K562 (cell line): Measurements from ENCODE around the gene CLDN7. TPM values are rescaled to one million over a fixed set of nuclear protein-coding genes. Genes with fewer than 3 reads are reported as not detected.

Experiments used
- ADNP ChIP-seq: fragments of 200-800 bp; sonication (Bioruptor generic); IDR thresholded peaks from 2 replicates; pipeline ENCODE4 v1.6.1; 2016; ENCODE audit warnings: missing genetic modification characterization, missing compliant biosample characterization
- ASH1L ChIP-seq: fragments of 450-650 bp; IDR thresholded peaks from 2 replicates; pipeline ENCODE4 v1.6.1; 2018; ENCODE audit warnings: borderline replicate concordance, mild to moderate bottlenecking, low read depth; ENCODE audit not compliant: partially characterized antibody
- CCNT2 ChIP-seq: IDR thresholded peaks from 2 replicates; pipeline ENCODE4 v1.6.1; 2011; ENCODE audit warnings: borderline replicate concordance, low read depth, mild to moderate bottlenecking, moderate library complexity, mixed read lengths, low read length; ENCODE audit not compliant: insufficient read length; ENCODE audit errors: extremely low read depth
- EGR1 ChIP-seq: fragments of 450-650 bp; conservative IDR thresholded peaks from 2 replicates; pipeline ENCODE4 v1.6.1; 2017; ENCODE audit warnings: mild to moderate bottlenecking
- ELF4 ChIP-seq: fragments of 450-650 bp; formaldehyde crosslinking; IDR thresholded peaks from 2 replicates; pipeline ENCODE4 v1.4.0; 2022; ENCODE audit warnings: missing genetic modification characterization
- HIVEP1 ChIP-seq: fragments of 250-450 bp; sonication (Bioruptor Pico); IDR thresholded peaks from 2 replicates; pipeline ENCODE4 v1.4.0; 2020; ENCODE audit warnings: mild to moderate bottlenecking
- HLTF ChIP-seq: fragments of 450-650 bp; IDR thresholded peaks from 2 replicates; pipeline ENCODE4 v1.6.1; 2016
- IFI16 ChIP-seq: fragments of 250-450 bp; sonication (Bioruptor Pico); IDR thresholded peaks from 2 replicates; pipeline ENCODE4 v2.1.2; 2022; ENCODE audit warnings: mild to moderate bottlenecking, inconsistent platforms
- JUNB ChIP-seq: fragments of 450-650 bp; formaldehyde crosslinking; conservative IDR thresholded peaks from 2 replicates; pipeline ENCODE4 v1.4.0; 2020; ENCODE audit warnings: mild to moderate bottlenecking
- KAT2B ChIP-seq: IDR thresholded peaks from one replicate; pipeline ENCODE4 v1.6.1; 2012; ENCODE audit warnings: low read depth, mild to moderate bottlenecking, control low read depth, inconsistent platforms, low read length, moderate library complexity
- KDM4B ChIP-seq, 2 experiments: fragments of 450-650 bp in 1 of 2; sonication (generic) in 1 of 2; IDR thresholded peaks; 2 replicates each; pipeline ENCODE4 v1.6.1; 2016 to 2017; ENCODE audit warnings: borderline replicate concordance in 2 of 2, antibody characterized with exemption in 1 of 2, low read depth in 1 of 2, mild to moderate bottlenecking in 1 of 2
- NFXL1 ChIP-seq: fragments of 450-650 bp; formaldehyde crosslinking; IDR thresholded peaks from 2 replicates; pipeline ENCODE4 v1.4.0; 2021; ENCODE audit warnings: mild to moderate bottlenecking
- NFYB ChIP-seq: IDR thresholded peaks from 2 replicates; pipeline ENCODE4 v1.6.1; 2011; ENCODE audit warnings: mild to moderate bottlenecking, moderate library complexity; ENCODE audit not compliant: insufficient read length; ENCODE audit errors: extremely low read depth
- RNF219 ChIP-seq: fragments of 250-450 bp; sonication (Bioruptor Pico); IDR thresholded peaks from 2 replicates; pipeline ENCODE4 v1.5.0; 2022; ENCODE audit warnings: mild to moderate bottlenecking
- SAFB ChIP-seq: fragments of 200-400 bp; formaldehyde crosslinking; IDR thresholded peaks from 2 replicates; pipeline ENCODE4 v1.6.1; 2017; ENCODE audit warnings: low read depth, low read length, borderline replicate concordance
- SLC30A9 ChIP-seq: fragments of 250-450 bp; sonication (Bioruptor Pico); IDR thresholded peaks from 2 replicates; pipeline ENCODE4 v1.8.0; 2022; ENCODE audit warnings: mild to moderate bottlenecking, moderate library complexity
- SREBF1 ChIP-seq: fragments of 150-350 bp; IDR thresholded peaks from 2 replicates; pipeline ENCODE4 v1.6.1; 2014; ENCODE audit warnings: antibody characterized with exemption, low read depth, low read length, borderline replicate concordance
- SRSF7 ChIP-seq: fragments of 200-400 bp; formaldehyde crosslinking; optimal IDR thresholded peaks from 2 replicates; pipeline ENCODE3; 2017; ENCODE audit warnings: mild to moderate bottlenecking, low read depth, low read length
- TCF3 ChIP-seq: sonication (generic); formaldehyde crosslinking; IDR thresholded peaks from 2 replicates; pipeline ENCODE4 v1.4.0; 2020; ENCODE audit warnings: mild to moderate bottlenecking, missing genetic modification reagents
- ZNF146 ChIP-seq: IDR thresholded peaks from one replicate; pipeline ENCODE4 v1.6.1; 2018; ENCODE audit warnings: missing compliant biosample characterization; ENCODE audit not compliant: unreplicated experiment
- ZNF583 ChIP-seq: fragments of 250-450 bp; sonication (Bioruptor Pico); IDR thresholded peaks from 2 replicates; pipeline ENCODE4 v1.4.0; 2020
- ZNF780A ChIP-seq: fragments of 250-450 bp; sonication (Bioruptor Pico); IDR thresholded peaks from 2 replicates; pipeline ENCODE4 v1.5.0; 2021; ENCODE audit warnings: mild to moderate bottlenecking
- polyA plus RNA-seq, 8 experiments: library from polyadenylated mRNA; depleted of rRNA in 4 of 8; stranded (reverse) in 5 of 8; unstranded in 3 of 8; fragments of >200 nt; fragmentation: Nextera tagmentation in 2 of 8; fragmentation: Illumina TruSeq in 1 of 8; extraction: Ambion mirVana in 2 of 8; extraction: Trizol in 1 of 8; gene quantifications; 2 replicates each; pipeline versions ENCODE4 v1.2.1 to v1.2.3, GENCODE V29; 2011 to 2014; ENCODE audit warnings: inconsistent platforms in 1 of 8, missing spikeins in 1 of 8
- total RNA-seq, 7 experiments: library from RNA; depleted of rRNA in 6 of 7; stranded (reverse); fragments of >200 nt in 6 of 7; fragmentation: Illumina TruSeq in 2 of 7; extraction: Trizol in 2 of 7; gene quantifications; 2 replicates each; pipeline versions ENCODE4 v1.2.1 to v1.2.3, GENCODE V29; 2011 to 2021; ENCODE audit warnings: low replicate concordance in 1 of 7
- TF ChIP-seq, protein P1 (sequence below), 3 experiments: fragments of 200-800 bp in 1 of 3; fragments of 250-450 bp in 1 of 3; fragments of 450-650 bp in 1 of 3; sonication (Bioruptor Pico) in 1 of 3; sonication (Bioruptor generic) in 1 of 3; formaldehyde crosslinking in 1 of 3; IDR thresholded peaks; 2 replicates each; pipeline versions ENCODE4 v1.6.1 to v1.8.0; 2016 to 2022; ENCODE audit warnings: mild to moderate bottlenecking in 2 of 3, missing genetic modification characterization in 2 of 3, missing compliant biosample characterization in 1 of 3, moderate library complexity in 1 of 3

Gene CLDN7
- total and polyA plus RNA-seq, 9 of the 15 experiments (the other 6 are each of a cell fraction or from before 2014, with no cell fraction given), result 2.2 to 14.5 (median 7.6) TPM

GRCh38 chr17:7214300-7215135 lies 47.8 kb downstream of the CLDN7 start (continued):
- TF ChIP-seq, protein P1, sequence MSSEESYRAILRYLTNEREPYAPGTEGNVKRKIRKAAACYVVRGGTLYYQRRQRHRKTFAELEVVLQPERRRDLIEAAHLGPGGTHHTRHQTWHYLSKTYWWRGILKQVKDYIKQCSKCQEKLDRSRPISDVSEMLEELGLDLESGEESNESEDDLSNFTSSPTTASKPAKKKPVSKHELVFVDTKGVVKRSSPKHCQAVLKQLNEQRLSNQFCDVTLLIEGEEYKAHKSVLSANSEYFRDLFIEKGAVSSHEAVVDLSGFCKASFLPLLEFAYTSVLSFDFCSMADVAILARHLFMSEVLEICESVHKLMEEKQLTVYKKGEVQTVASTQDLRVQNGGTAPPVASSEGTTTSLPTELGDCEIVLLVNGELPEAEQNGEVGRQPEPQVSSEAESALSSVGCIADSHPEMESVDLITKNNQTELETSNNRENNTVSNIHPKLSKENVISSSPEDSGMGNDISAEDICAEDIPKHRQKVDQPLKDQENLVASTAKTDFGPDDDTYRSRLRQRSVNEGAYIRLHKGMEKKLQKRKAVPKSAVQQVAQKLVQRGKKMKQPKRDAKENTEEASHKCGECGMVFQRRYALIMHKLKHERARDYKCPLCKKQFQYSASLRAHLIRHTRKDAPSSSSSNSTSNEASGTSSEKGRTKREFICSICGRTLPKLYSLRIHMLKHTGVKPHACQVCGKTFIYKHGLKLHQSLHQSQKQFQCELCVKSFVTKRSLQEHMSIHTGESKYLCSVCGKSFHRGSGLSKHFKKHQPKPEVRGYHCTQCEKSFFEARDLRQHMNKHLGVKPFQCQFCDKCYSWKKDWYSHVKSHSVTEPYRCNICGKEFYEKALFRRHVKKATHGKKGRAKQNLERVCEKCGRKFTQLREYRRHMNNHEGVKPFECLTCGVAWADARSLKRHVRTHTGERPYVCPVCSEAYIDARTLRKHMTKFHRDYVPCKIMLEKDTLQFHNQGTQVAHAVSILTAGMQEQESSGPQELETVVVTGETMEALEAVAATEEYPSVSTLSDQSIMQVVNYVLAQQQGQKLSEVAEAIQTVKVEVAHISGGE (CRISPR knock-in tag; IDR thresholded peaks at IDR 0.05), result no peak
- TF ChIP-seq RNF219 (no peak), HLTF (no peak), NFYB (peak; percentile 31), SAFB (no peak), ELF4 (CRISPR knock-in tag) (no peak), JUNB (CRISPR knock-in tag) (no peak), SLC30A9 (no peak), SRSF7 (no peak), KAT2B (no peak), ZNF146 (CRISPR knock-in tag) (no peak), NFXL1 (CRISPR knock-in tag) (no peak), ZNF583 (CRISPR knock-in tag) (no peak), SREBF1 (no peak), HIVEP1 (CRISPR knock-in tag) (no peak), IFI16 (CRISPR knock-in tag) (no peak), EGR1 (peak; percentile 88), ZNF780A (CRISPR knock-in tag) (no peak), CCNT2 (no peak), KDM4B (IDR thresholded peaks at IDR 0.05; ENCODE audit: borderline replicate concordance in 2 of 2, low read depth in 1 of 2) (no peak), TCF3 (no peak), ADNP (no peak), ASH1L (no peak)
